ENCODE data around the gene ZWILCH.

Gene ZWILCH

GRCh38 chr15:66476535-66476934 lies 28.6 kb upstream of the ZWILCH start:
- no peak overlapping the region for H3K4me3 ChIP-seq (ENCODE audit: low read length, poor library complexity, severe bottlenecking)
- H3K4me2 ChIP-seq (ENCODE audit: low read depth, low read length, poor library complexity, severe bottlenecking) = no peak overlapping the region
- TF ChIP-seq EZH2phosphoT487 (IDR thresholded peaks at IDR 0.05; ENCODE audit: borderline replicate concordance) (no peak), CTCF (conservative IDR thresholded peaks at IDR 0.05; ENCODE audit: low read length) (no peak)

DNA sequence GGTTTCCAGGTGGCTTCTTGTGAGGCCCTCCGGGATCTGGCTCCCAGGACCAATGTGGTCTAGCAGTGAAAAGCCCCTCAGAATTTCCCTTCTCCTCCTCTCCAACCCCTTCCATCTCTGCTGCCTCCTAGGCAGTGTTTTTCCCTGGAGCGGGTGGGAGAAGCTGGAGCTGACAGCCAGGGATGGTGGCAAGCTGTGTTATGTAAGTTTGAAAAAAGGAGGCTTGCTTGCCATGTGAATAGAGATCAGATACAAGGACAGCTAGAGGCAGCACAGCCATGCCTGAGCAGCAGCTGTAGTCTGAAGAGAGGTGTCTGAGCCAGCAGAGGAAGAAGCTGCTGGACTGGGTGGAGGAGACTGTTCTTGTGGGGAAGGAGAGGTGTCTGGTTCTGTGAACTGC lies 28.1 kb upstream of the ZWILCH start:
- Histone ChIP-seq H3K4me1 (ENCODE audit: insufficient read depth, low read length, poor library complexity, severe bottlenecking) (no peaks in the 10 kb centered on the region), H2AFZ (ENCODE audit: low read length) (no peak overlapping the region), H3K9me3 (ENCODE audit: insufficient read depth, low read depth, low read length) (no peaks in the 10 kb centered on the region), H3K9me2 (replicated peaks; ENCODE audit: low read depth, low read length) (no peaks in the 10 kb centered on the region), H3K79me2 (ENCODE audit: insufficient read depth, low read length) (no peaks in the 10 kb centered on the region), H3F3A (ENCODE audit: low read depth) (no peaks in the 10 kb centered on the region), H4K20me1 (ENCODE audit: insufficient read depth, low read length, poor library complexity, severe bottlenecking) (no peaks in the 10 kb centered on the region), H3K9ac (ENCODE audit: low read depth, low read length, poor library complexity, severe bottlenecking) (no peak overlapping the region), H3K4me3 (ENCODE audit: low read length, poor library complexity, severe bottlenecking) (no peak overlapping the region), H3K27me3 (ENCODE audit: insufficient read depth, low read length, poor library complexity, severe bottlenecking) (no peaks in the 10 kb centered on the region), H3K36me3 (ENCODE audit: insufficient read depth, low read length) (peaks cover 10% of the 10 kb centered on the region; the same call in 1 of the 2 replicates), H3K4me2 (ENCODE audit: low read depth, low read length, poor library complexity, severe bottlenecking) (no peak overlapping the region)
- TF ChIP-seq EZH2phosphoT487 (IDR thresholded peaks at IDR 0.05; ENCODE audit: borderline replicate concordance) = no peak
- TF ChIP-seq CTCF (conservative IDR thresholded peaks at IDR 0.05; ENCODE audit: low read length) = no peak

More at GRCh38 chr15:66476535-66476934, 28.6 kb upstream of the ZWILCH start:
- no peaks in the 10 kb centered on the region for H3K79me2 ChIP-seq (ENCODE audit: insufficient read depth, low read length)
- H3K9ac ChIP-seq (ENCODE audit: low read depth, low read length, poor library complexity, severe bottlenecking) = no peak overlapping the region
- no peak overlapping the region for H2AFZ ChIP-seq (ENCODE audit: low read length)
- no peaks in the 10 kb centered on the region for H3K9me3 ChIP-seq (ENCODE audit: insufficient read depth, low read depth, low read length)
- H3K27me3 ChIP-seq (ENCODE audit: insufficient read depth, low read length, poor library complexity, severe bottlenecking) = no peaks in the 10 kb centered on the region
- H3K36me3 ChIP-seq (ENCODE audit: insufficient read depth, low read length) = peaks cover 6% of the 10 kb centered on the region; the same call in 1 of the 2 replicates
- no peaks in the 10 kb centered on the region for H4K20me1 ChIP-seq (ENCODE audit: insufficient read depth, low read length, poor library complexity, severe bottlenecking)
- H3F3A ChIP-seq (ENCODE audit: low read depth) = no peaks in the 10 kb centered on the region
- H3K9me2 ChIP-seq (replicated peaks; ENCODE audit: low read depth, low read length) = no peaks in the 10 kb centered on the region
- H3K4me1 ChIP-seq (ENCODE audit: insufficient read depth, low read length, poor library complexity, severe bottlenecking) = no peaks in the 10 kb centered on the region

- Histone ChIP-seq H3F3A (ENCODE audit: low read depth) (no peaks in the 10 kb centered on the region), H3K4me2 (ENCODE audit: low read depth, low read length, poor library complexity, severe bottlenecking) (no peak overlapping the region), H3K36me3 (ENCODE audit: insufficient read depth, low read length) (peaks cover 36% of the 10 kb centered on the region; the same call in 1 of the 2 replicates), H3K4me1 (ENCODE audit: insufficient read depth, low read length, poor library complexity, severe bottlenecking) (no peaks in the 10 kb centered on the region), H3K9me2 (replicated peaks; ENCODE audit: low read depth, low read length) (no peaks in the 10 kb centered on the region), H4K20me1 (ENCODE audit: insufficient read depth, low read length, poor library complexity, severe bottlenecking) (no peaks in the 10 kb centered on the region), H3K79me2 (ENCODE audit: insufficient read depth, low read length) (no peaks in the 10 kb centered on the region), H3K4me3 (ENCODE audit: low read length, poor library complexity, severe bottlenecking) (no peak overlapping the region), H3K9me3 (ENCODE audit: insufficient read depth, low read depth, low read length) (no peaks in the 10 kb centered on the region), H3K27me3 (ENCODE audit: insufficient read depth, low read length, poor library complexity, severe bottlenecking) (no peaks in the 10 kb centered on the region), H3K9ac (ENCODE audit: low read depth, low read length, poor library complexity, severe bottlenecking) (no peak overlapping the region), H2AFZ (ENCODE audit: low read length) (no peak overlapping the region)
- no peak for TF ChIP-seq CTCF (conservative IDR thresholded peaks at IDR 0.05; ENCODE audit: low read length)
- no peak for TF ChIP-seq EZH2phosphoT487 (IDR thresholded peaks at IDR 0.05; ENCODE audit: borderline replicate concordance)
These were observed 24.9 kb upstream of the ZWILCH start for GRCh38 chr15:66480267-66480666.

Data from Loucy (cell line).